GM23338 (cell line): ENCODE results near the gene PDE10A. TPM values are rescaled to one million over a fixed set of nuclear protein-coding genes. Genes with fewer than 3 reads are reported as not detected.

Experiments
- ATAC-seq: fragments of 200-7000 bp; cut with Tn5 transposase; 3 replicates; pipeline ENCODE4 v1.9.1; 2020
- DNase-seq: peaks from one replicate; pipeline ENCODE4 v3.0.0-alpha.2; 2015; ENCODE audit warnings: low spot score
- H2AFZ ChIP-seq: fragments of 200-600 bp; sonication (generic); 2 replicates; pipeline ENCODE4 v1.8.0; 2016; ENCODE audit warnings: antibody characterized with exemption, mild to moderate bottlenecking, moderate library complexity
- H3F3A ChIP-seq: fragments of 200-600 bp; sonication (generic); replicated peaks from 2 replicates; pipeline ENCODE4 v1.8.0; 2017; ENCODE audit warnings: antibody characterized with exemption, mixed run types, low read depth
- H3K27ac ChIP-seq: fragments of 200-600 bp; sonication (generic); 2 replicates; pipeline ENCODE4 v1.6.1; 2016; ENCODE audit warnings: low read depth
- H3K27me3 ChIP-seq: fragments of 200-600 bp; sonication (generic); 2 replicates; pipeline ENCODE4 v1.8.0; 2016; ENCODE audit warnings: mild to moderate bottlenecking, mixed run types, moderate library complexity; ENCODE audit not compliant: insufficient read depth
- H3K36me3 ChIP-seq: fragments of 200-600 bp; sonication (generic); 2 replicates; pipeline ENCODE4 v1.8.0; 2016; ENCODE audit warnings: mild to moderate bottlenecking; ENCODE audit not compliant: insufficient read depth
- H3K4me1 ChIP-seq: fragments of 200-600 bp; sonication (generic); 2 replicates; pipeline ENCODE4 v1.8.0; 2016; ENCODE audit warnings: mild to moderate bottlenecking, moderate library complexity; ENCODE audit not compliant: insufficient read depth
- H3K4me2 ChIP-seq: fragments of 200-600 bp; sonication (generic); 2 replicates; pipeline ENCODE4 v1.7.1; 2017; ENCODE audit warnings: mixed run types
- H3K4me3 ChIP-seq: fragments of 200-600 bp; sonication (generic); 2 replicates; pipeline ENCODE4 v1.6.1; 2016; ENCODE audit warnings: mixed run types
- H3K79me2 ChIP-seq: fragments of 200-600 bp; sonication (generic); replicated peaks from 2 replicates; pipeline ENCODE4 v1.8.0; 2017; ENCODE audit warnings: mild to moderate bottlenecking; ENCODE audit not compliant: insufficient read depth
- H3K9me2 ChIP-seq: fragments of 200-600 bp; sonication (generic); 2 replicates; pipeline ENCODE4 v1.8.0; 2017; ENCODE audit not compliant: insufficient read depth
- H4K20me1 ChIP-seq: fragments of 200-600 bp; sonication (generic); replicated peaks from 2 replicates; pipeline ENCODE4 v1.8.0; 2017; ENCODE audit warnings: mild to moderate bottlenecking; ENCODE audit not compliant: insufficient read depth
- H3K27ac Mint-ChIP-seq: 2 replicates; pipeline ENCODE4 v1.8.0; 2020; ENCODE audit warnings: inconsistent platforms, mild to moderate bottlenecking, moderate library complexity, mixed read lengths
- H3K27me3 Mint-ChIP-seq: 3 replicates; pipeline ENCODE4 v1.8.0; 2022; ENCODE audit warnings: low read depth, mild to moderate bottlenecking, moderate library complexity, mixed read lengths, inconsistent platforms; ENCODE audit not compliant: insufficient read depth, poor library complexity
- H3K36me3 Mint-ChIP-seq: 3 replicates; pipeline ENCODE4 v1.8.0; 2021; ENCODE audit warnings: low read depth, mild to moderate bottlenecking, inconsistent platforms, moderate library complexity, mixed read lengths
- H3K4me1 Mint-ChIP-seq: 3 replicates; pipeline ENCODE4 v1.8.0; 2020; ENCODE audit warnings: mild to moderate bottlenecking, inconsistent platforms, mixed read lengths
- H3K4me3 Mint-ChIP-seq: 3 replicates; pipeline ENCODE4 v1.8.0; 2021; ENCODE audit warnings: moderate library complexity, mild to moderate bottlenecking, inconsistent platforms, mixed read lengths
- H3K9me3 Mint-ChIP-seq: 3 replicates; pipeline ENCODE4 v1.8.0; 2020; ENCODE audit warnings: moderate library complexity, mild to moderate bottlenecking, inconsistent platforms, mixed read lengths
- CREB1 ChIP-seq: fragments of 250-450 bp; sonication (Bioruptor Pico); IDR thresholded peaks from 2 replicates; pipeline ENCODE4 v1.5.0; 2020; ENCODE audit warnings: low read depth, mild to moderate bottlenecking, moderate library complexity
- CTCF ChIP-seq, 2 experiments: fragments of 200-600 bp in 1 of 2; sonication (generic) in 1 of 2; conservative IDR thresholded peaks; 2 replicates each; pipeline versions ENCODE4 v1.5.1 to v1.6.1; 2016 to 2017; ENCODE audit warnings: antibody characterized with exemption in 2 of 2, low read depth in 2 of 2, mild to moderate bottlenecking in 2 of 2, moderate library complexity in 1 of 2
- ETS1 ChIP-seq: IDR thresholded peaks from 2 replicates; pipeline ENCODE4 v1.6.1; 2016; ENCODE audit warnings: antibody characterized with exemption
- EZH2 ChIP-seq: fragments of 200-600 bp; sonication (generic); IDR thresholded peaks from one replicate; pipeline ENCODE4 v1.8.0; 2017; ENCODE audit warnings: antibody characterized with exemption, mild to moderate bottlenecking, low read depth; ENCODE audit not compliant: unreplicated experiment
- EZH2phosphoT487 ChIP-seq: fragments of 200-600 bp; sonication (generic); IDR thresholded peaks from one replicate; pipeline ENCODE4 v1.8.1; 2018; ENCODE audit warnings: antibody characterized with exemption; ENCODE audit not compliant: unreplicated experiment
- JUNB ChIP-seq: IDR thresholded peaks from one replicate; pipeline ENCODE4 v1.6.1; 2016; ENCODE audit warnings: antibody characterized with exemption; ENCODE audit not compliant: unreplicated experiment
- NANOG ChIP-seq: IDR thresholded peaks from 2 replicates; pipeline ENCODE4 v1.6.1; 2016; ENCODE audit warnings: antibody characterized with exemption, borderline replicate concordance
- POLR2AphosphoS5 ChIP-seq: IDR thresholded peaks from 2 replicates; pipeline ENCODE4 v1.6.1; 2016; ENCODE audit warnings: antibody characterized with exemption, low read depth
- REST ChIP-seq: IDR thresholded peaks from one replicate; pipeline ENCODE4 v1.6.1; 2018; ENCODE audit warnings: antibody characterized with exemption; ENCODE audit not compliant: unreplicated experiment
- STAT1 ChIP-seq: IDR thresholded peaks from one replicate; pipeline ENCODE4 v1.6.1; 2016; ENCODE audit warnings: antibody characterized with exemption; ENCODE audit not compliant: unreplicated experiment
- ZNF114 ChIP-seq: fragments of 250-450 bp; sonication (Bioruptor Pico); IDR thresholded peaks from 2 replicates; pipeline ENCODE4 v1.5.0; 2020; ENCODE audit warnings: mild to moderate bottlenecking, moderate library complexity
- ZNF331 ChIP-seq: fragments of 250-450 bp; sonication (Bioruptor Pico); IDR thresholded peaks from 2 replicates; pipeline ENCODE4 v1.5.0; 2020; ENCODE audit warnings: low read depth, mild to moderate bottlenecking, moderate library complexity
- ZNF462 ChIP-seq: fragments of 250-450 bp; sonication (Bioruptor Pico); IDR thresholded peaks from 2 replicates; pipeline ENCODE4 v1.5.0; 2020; ENCODE audit warnings: mild to moderate bottlenecking, moderate library complexity
- polyA plus RNA-seq: library from polyadenylated mRNA; unstranded; fragments of >200 nt; fragmentation: Nextera tagmentation; extraction: Ambion mirVana; gene quantifications from 2 replicates; pipeline ENCODE4 v1.2.1, GENCODE V29; 2016
- total RNA-seq: library from RNA; depleted of rRNA; stranded (reverse); fragments of >200 nt; shearing (Covaris generic); gene quantifications from 2 replicates; pipeline ENCODE4 v1.2.3, GENCODE V29; 2014

PDE10A gene
- total and polyA plus RNA-seq, 2 experiments from 2014 or later = 0.50 to 3.9 TPM

- Histone ChIP-seq H3K79me2 (no peaks in the 10 kb centered on the region; the same call in 1 of the 2 replicates), H2AFZ (no peak overlapping the region), H3K27me3 (no peaks in the 10 kb centered on the region), H3K4me3 (peak overlapping the region; percentile 34; the same call in 1 of the 2 replicates), H3K27ac (peak overlapping the region; percentile 84), H4K20me1 (no peaks in the 10 kb centered on the region), H3K4me2 (peak overlapping the region; percentile 62), H3K4me1 (peaks cover 38% of the 10 kb centered on the region), H3F3A (0 out of 2 replicates have a peak, but pooled peaks cover 7% of the 10 kb centered on the region), H3K36me3 (no peaks in the 10 kb centered on the region), H3K9me2 (no peaks in the 10 kb centered on the region)
- H3K27me3 Mint-ChIP-seq = peaks cover 12% of the 10 kb centered on the region
- no peaks in the 10 kb centered on the region for H3K9me3 Mint-ChIP-seq
- no peaks in the 10 kb centered on the region for H3K36me3 Mint-ChIP-seq
- peak overlapping the region; percentile 77 for H3K27ac Mint-ChIP-seq
- no peak for TF ChIP-seq ZNF114
- no peak for TF ChIP-seq EZH2
- no peak for TF ChIP-seq ETS1
- no peak for TF ChIP-seq STAT1
- no peak for TF ChIP-seq ZNF331 (CRISPR knock-in tag)
- TF ChIP-seq JUNB = no peak
- TF ChIP-seq POLR2AphosphoS5 = no peak
- TF ChIP-seq EZH2phosphoT487 = no peak
- TF ChIP-seq CTCF (conservative IDR thresholded peaks at IDR 0.05; ENCODE audit: low read depth in 2 of 2) = no peak
- no peak for TF ChIP-seq NANOG
- TF ChIP-seq CREB1 (CRISPR knock-in tag) = no peak
- TF ChIP-seq ZNF462 (CRISPR knock-in tag) = no peak
- TF ChIP-seq REST = no peak
- ATAC-seq (peak; percentile 52), DNase-seq (no peak)
- peaks cover 47% of the 10 kb centered on the region for H3K4me1 Mint-ChIP-seq
- peak overlapping the region; percentile 52 for H3K4me3 Mint-ChIP-seq
Measured at GRCh38 chr6:165635965-165636364, 27.1 kb downstream of the PDE10A start.
